Type B pancreatic cell (in vitro differentiated cells): ENCODE measurements around the gene DDX49. TPM values are rescaled to one million over a fixed set of nuclear protein-coding genes. Genes with fewer than 3 reads are reported as not detected.

ENCODE experiments used
- DNase-seq: peaks from one replicate; pipeline ENCODE4 v3.0.0; 2021; ENCODE audit warnings: mixed read lengths; ENCODE audit not compliant: unreplicated experiment; ENCODE audit errors: extremely low spot score
- H3K27ac Mint-ChIP-seq: 2 replicates; pipeline ENCODE4 v1.8.0; 2021; ENCODE audit warnings: mild to moderate bottlenecking, mixed read lengths
- H3K27me3 Mint-ChIP-seq: 2 replicates; pipeline ENCODE4 v1.8.0; 2021; ENCODE audit warnings: mixed read lengths
- H3K36me3 Mint-ChIP-seq: 2 replicates; pipeline ENCODE4 v1.8.0; 2021; ENCODE audit warnings: mixed read lengths
- H3K4me1 Mint-ChIP-seq: one replicate; pipeline ENCODE4 v1.8.0; 2021; ENCODE audit warnings: mixed read lengths; ENCODE audit not compliant: unreplicated experiment
- H3K4me3 Mint-ChIP-seq: 2 replicates; pipeline ENCODE4 v1.8.0; 2021; ENCODE audit warnings: mild to moderate bottlenecking, mixed read lengths
- H3K9me3 Mint-ChIP-seq: 2 replicates; pipeline ENCODE4 v1.8.0; 2021; ENCODE audit warnings: mixed read lengths
- total RNA-seq: library from RNA; stranded (reverse); gene quantifications from 2 replicates; pipeline ENCODE4 v1.2.1, GENCODE V29; 2021; ENCODE audit warnings: low replicate concordance
- TF ChIP-seq, protein P1 (sequence below): fragments of 200-600 bp; sonication (generic); conservative IDR thresholded peaks from 2 replicates; pipeline ENCODE4 v1.5.0; 2021; ENCODE audit warnings: antibody characterized with exemption, mild to moderate bottlenecking

Gene DDX49
- total RNA-seq, 1 donor from 2014 or later, result 58.3 TPM

DNA sequence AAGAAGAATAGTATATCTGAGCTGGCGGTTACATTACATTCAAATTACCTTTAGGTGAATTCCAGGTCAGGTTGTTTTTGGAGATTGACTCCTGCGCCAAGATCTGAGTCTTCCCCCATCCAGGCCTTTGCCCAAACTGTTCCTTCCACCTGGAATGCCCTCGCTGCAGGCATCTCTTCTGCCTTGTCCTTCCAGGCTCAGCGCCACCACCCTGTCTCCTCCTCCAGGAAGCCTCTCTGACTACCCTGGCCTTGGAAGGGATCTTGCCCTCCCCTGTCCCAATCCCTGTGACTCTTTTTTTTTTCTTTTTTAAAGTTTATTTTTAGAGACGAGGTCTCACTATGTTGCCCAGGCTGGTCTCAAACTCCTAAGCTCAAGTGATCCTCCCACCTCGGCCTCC, 23.2 kb downstream of the DDX49 start:
- Mint-ChIP-seq H3K27me3 (peaks cover 4% of the 10 kb centered on the region), H3K4me3 (peak overlapping the region; percentile 65), H3K4me1 (no peaks in the 10 kb centered on the region), H3K27ac (peak overlapping the region; percentile 63), H3K36me3 (peaks cover under 1% of the 10 kb centered on the region), H3K9me3 (no peaks in the 10 kb centered on the region)
- DNase-seq, result no peak
- TF ChIP-seq, protein P1, sequence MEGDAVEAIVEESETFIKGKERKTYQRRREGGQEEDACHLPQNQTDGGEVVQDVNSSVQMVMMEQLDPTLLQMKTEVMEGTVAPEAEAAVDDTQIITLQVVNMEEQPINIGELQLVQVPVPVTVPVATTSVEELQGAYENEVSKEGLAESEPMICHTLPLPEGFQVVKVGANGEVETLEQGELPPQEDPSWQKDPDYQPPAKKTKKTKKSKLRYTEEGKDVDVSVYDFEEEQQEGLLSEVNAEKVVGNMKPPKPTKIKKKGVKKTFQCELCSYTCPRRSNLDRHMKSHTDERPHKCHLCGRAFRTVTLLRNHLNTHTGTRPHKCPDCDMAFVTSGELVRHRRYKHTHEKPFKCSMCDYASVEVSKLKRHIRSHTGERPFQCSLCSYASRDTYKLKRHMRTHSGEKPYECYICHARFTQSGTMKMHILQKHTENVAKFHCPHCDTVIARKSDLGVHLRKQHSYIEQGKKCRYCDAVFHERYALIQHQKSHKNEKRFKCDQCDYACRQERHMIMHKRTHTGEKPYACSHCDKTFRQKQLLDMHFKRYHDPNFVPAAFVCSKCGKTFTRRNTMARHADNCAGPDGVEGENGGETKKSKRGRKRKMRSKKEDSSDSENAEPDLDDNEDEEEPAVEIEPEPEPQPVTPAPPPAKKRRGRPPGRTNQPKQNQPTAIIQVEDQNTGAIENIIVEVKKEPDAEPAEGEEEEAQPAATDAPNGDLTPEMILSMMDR, result no peak

DNA sequence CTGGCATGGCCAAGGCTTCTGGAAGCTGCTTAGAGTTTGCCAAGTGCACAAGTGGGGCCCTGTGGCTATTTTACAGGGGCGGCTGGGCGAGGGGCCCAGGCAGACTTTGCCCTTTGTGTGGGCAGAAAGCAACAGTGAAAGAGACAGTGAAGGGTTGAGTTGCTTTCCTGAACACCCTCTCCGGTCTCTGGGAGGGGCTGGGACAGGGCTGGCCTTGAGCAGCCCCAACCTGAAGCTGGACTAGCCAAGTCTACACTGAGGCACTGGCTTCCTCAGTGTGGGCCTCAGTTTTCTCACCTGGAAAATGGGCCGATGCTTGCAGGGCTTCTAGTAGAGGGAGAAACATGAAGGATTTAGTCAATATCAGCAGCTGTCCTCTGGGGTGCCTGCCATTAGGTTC, 23.9 kb downstream of the DDX49 start:
- peaks cover 4% of the 10 kb centered on the region for H3K27me3 Mint-ChIP-seq

DNA sequence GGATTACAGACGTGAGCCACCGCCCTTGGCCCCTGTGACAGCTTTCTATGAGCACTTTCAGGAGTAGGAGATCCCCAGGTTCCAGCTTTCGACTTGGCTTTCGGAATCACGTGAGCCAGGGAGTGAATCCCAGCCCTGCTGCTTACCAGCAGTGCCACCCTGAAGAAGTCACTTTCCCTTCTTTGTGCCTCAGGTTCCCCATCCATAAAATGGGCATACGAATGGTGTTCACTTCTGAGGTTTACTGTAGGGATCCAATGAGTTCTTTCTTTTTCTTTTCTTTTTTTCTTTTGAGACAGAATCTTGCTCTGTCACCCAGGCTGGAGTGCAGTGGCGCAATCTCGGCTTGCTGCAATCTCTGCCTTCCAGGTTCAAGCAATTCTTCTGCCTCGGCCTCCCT, 25.8 kb downstream of the DDX49 start:
- Mint-ChIP-seq H3K9me3 (no peaks in the 10 kb centered on the region), H3K27me3 (peaks cover 4% of the 10 kb centered on the region), H3K4me1 (no peaks in the 10 kb centered on the region), H3K36me3 (no peaks in the 10 kb centered on the region), H3K27ac (no peak overlapping the region), H3K4me3 (no peak overlapping the region)
- DNase-seq, result no peak
- TF ChIP-seq, protein P1, result no peak

More for the DNA sequence above, 23.9 kb downstream of the DDX49 start:
- Mint-ChIP-seq H3K4me3 (no peak overlapping the region), H3K36me3 (no peaks in the 10 kb centered on the region), H3K9me3 (no peaks in the 10 kb centered on the region), H3K27ac (no peak overlapping the region), H3K4me1 (no peaks in the 10 kb centered on the region)
- TF ChIP-seq, protein P1, result no peak
- DNase-seq, result no peak

DNA sequence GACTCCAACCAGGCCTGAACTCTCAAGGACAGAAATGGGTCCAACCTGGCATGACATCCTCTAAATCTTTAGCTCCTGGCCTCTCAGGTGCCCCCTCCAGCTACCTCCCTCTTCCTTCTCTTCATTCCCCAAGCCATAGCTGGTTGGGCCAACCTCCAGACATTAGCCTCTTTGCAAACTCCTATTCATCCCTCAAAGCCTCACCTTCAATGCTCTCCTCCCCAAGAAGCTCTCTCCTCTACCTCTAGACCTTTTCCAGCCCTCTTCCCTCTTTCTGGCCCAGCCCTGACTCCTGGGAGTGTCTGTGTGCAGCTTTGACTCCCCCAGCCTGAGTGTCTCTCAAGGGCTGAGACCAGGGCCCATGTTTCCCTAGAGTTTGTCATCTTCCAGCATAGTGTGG, 26.8 kb downstream of the DDX49 start:
- peaks cover 4% of the 10 kb centered on the region for H3K27me3 Mint-ChIP-seq
- no peaks in the 10 kb centered on the region for H3K36me3 Mint-ChIP-seq
- H3K4me1 Mint-ChIP-seq, result no peaks in the 10 kb centered on the region
- no peak overlapping the region for H3K27ac Mint-ChIP-seq
- H3K4me3 Mint-ChIP-seq, result no peak overlapping the region
- TF ChIP-seq, protein P1, result no peak
- H3K9me3 Mint-ChIP-seq, result no peaks in the 10 kb centered on the region
- no peak for DNase-seq

DNA sequence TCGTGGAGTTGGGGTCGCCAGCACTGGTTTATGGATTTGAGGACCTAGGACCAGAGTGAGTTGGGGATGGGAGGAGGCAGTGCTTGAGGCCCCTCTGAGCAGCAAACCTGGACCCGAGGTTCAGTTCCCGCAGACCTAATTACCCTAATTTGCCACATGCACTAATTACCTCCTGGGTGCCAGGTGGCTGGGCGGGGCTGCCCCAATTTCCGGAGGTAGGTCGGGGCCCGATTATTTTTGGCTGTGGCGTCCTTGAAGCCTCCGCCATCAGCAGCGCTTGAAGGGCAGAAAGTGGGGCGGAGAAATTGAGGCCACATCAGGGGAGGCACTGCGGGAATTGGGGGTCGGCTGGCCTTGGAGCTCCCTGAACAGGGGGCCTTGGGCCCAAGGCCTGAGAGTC, 27.4 kb downstream of the DDX49 start:
- TF ChIP-seq, protein P1, result no peak
- Mint-ChIP-seq H3K9me3 (no peaks in the 10 kb centered on the region), H3K4me1 (no peaks in the 10 kb centered on the region), H3K27ac (no peak overlapping the region), H3K27me3 (peaks cover 8% of the 10 kb centered on the region), H3K4me3 (no peak overlapping the region), H3K36me3 (no peaks in the 10 kb centered on the region)
- DNase-seq, result no peak
